GM15510 (cell line): ENCODE results near the gene ARFGEF3.

Experiments used
- POLR2A ChIP-seq: IDR thresholded peaks from 3 replicates; pipeline ENCODE4 v1.6.1; 2011; ENCODE audit warnings: borderline replicate concordance; ENCODE audit not compliant: insufficient read length; ENCODE audit errors: extremely low read depth

ARFGEF3 gene

DNA sequence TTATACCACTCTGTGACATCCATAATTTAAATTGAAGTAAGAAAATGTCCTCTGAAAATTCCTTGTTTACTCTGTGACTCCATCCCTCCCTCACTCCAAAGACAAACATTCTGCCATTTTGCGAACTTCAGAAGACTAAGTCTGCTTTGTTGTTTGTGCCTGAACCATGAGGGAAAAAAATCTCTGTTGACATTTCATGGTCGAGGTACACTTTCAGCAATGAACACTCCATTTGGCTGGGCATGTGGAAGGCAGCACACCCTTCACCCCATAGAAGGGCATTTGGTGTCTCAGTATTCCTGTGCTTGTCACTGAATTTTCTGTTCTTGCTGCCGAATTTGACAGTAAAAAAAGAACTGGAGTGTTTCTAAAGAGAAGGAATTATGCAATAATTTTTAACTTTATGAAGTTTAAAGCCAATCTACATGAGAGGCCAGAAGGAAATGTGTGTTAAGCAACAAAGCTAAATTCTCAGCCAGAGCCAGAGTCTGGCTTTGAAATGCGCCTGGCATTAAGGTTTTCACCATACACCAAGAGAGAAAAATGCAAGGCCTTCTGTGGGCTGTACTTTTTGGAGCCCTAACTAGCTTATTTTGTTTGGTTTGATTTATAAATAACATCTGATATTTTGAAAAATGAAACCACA, 61.3 kb downstream of the ARFGEF3 start:
- no peak for TF ChIP-seq POLR2A

DNA sequence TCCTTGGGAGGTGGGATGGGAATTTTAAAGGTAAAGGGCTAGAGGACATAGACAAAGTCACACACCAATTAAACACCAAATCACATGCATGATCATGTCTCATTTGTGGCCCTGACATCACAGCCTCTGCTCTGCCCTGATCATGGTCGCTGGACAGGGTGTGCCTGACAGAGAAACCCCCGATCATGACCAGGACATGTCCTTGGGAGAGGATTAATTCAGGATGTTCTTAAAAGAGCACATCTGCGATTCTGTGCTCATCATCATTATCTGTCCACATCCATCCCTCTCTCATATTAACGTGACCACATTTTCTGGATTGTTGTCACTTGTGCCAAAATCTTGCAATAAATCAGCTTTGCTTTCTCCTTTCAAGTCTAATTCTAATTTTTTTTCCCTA, 64.2 kb downstream of the ARFGEF3 start:
- TF ChIP-seq POLR2A: no peak

DNA sequence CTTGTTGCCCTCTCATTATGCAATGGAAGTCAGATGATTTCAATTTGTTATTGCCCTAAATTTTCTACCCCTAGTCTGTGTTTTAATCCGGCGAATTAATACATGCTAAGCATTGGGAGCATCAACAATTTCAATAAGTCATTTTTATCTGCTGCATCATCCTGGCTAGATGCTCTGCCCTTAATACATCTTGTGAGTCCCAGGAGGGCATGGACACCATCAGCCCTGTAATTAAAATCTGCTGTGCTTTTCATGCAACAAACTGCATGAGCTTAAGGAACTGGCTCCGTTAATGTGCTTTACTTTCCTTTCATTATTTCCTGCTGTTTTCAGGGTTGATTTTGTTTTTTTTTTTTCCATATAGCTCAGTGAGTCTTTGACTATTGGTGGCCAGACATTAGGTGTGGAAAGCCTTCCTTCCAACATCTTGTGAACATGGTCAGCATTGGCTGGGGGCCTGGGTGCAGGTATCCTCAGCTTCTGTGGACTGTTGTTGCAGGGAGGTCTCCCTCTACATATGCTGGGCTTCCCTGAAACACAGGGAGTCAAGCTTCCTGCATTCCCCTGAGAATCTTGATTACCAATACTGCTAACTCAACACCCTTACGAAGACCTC, 65.1 kb downstream of the ARFGEF3 start:
- no peak for TF ChIP-seq POLR2A

DNA sequence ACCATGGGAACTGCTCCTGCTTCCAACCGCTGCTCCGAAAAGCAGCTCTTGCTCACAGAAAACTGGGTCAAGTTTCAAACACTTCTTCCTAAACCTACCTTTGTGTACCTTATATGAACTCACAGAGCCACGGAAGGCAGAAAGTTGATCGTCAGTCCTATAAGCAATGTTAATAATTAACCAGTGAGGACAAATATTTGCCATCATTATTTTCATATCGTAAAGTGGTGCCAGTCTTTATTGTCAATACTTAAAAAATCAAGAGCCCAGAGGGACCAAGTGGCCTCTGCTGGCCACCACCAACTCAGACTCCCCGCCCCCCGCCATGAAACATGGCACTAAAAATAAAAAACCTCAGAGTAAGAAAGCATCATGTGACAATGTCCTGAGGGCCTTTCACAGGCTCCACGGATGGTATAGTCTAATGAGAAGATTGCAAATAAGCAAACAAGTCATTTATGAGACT, 65.6 kb downstream of the ARFGEF3 start:
- no peak for TF ChIP-seq POLR2A

DNA sequence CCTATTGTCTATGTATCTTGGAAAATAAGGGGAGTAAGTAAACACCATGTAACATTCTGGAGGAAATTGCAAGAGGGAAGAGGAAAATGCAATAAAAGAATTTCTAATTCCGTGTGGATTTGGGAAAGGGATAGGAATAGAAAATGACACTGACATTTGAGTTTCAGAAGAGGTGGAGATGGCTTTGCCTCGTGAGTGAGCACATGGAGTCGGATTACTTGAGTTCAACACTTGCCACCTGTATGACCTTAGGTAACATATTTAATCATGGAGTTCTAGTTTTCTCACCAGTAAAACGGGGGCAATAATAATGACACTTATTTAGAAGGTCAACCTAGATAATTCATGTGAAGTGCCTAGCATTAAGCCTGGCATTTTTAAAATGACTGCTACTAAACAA, 67.3 kb downstream of the ARFGEF3 start:
- TF ChIP-seq POLR2A: no peak

DNA sequence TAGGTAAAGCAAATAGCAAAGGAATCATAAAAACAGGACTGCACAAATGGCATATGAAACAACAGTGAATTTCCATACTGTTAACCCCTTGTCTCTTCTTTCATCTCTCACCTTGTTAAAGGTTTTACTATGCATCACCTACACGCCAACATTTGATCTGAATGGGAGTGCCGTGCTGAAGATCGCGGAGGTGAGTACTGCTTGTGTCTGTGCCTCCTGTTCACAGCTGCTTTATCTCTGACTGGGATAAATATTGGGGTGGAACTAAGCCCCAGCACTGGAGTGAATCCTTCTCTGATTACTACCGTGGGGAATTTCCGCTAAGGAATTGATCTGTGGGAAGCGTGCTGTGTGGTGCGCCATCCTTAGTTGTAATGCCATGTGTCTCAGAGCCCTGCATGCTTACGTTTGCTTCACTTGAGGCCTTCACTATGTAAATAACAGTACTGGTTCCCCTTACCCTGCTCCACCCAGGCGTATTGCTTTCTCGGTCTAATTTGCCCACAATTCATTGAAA, 68.0 kb downstream of the ARFGEF3 start:
- no peak for TF ChIP-seq POLR2A

DNA sequence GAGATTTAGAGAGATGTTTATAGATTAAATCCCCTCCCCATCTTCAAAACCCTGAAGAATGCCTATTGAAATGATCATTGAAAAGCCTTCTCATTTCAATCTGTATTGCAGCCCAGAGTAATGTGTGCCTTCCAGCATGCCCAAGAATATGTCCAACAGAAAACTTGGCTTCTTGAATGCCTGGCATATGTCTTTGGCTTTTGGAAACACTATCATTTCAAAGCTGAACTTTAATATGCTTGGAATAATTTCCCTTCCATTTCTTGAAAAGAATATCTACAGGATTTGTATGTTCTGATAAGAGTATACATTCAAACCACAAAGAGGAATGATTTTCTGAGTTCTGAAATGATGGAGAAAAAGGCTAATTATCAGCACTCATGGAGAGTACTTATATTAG, 68.5 kb downstream of the ARFGEF3 start:
- no peak for TF ChIP-seq POLR2A

DNA sequence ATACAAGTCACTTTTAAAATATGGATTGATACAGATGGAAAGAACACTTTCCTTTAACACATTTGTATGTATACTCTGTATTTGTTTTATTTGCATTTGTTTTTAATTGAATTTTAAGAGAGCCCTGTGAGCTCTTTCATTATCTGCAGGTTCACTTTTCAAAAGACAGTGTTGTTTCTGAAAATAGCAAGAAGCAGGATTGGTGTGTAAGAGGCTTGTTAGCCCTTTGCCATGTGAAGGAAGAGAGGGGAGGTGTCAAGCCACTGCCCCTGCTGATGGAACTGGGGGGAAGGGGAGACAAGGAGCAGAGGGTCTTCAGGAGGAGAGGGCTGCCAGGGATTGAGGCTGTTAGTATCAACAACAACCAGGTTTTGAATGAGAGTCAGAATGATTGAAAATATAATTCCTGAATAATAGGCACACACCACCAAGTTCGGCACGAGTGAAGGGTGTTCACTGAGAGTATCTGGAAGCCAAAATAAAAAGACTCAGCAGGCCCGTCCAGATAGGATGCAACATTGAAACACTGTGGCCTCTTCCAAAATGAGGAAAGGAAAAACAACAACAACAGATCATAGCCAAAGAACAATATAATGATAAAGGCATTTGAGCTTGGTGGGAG, 69.1 kb downstream of the ARFGEF3 start:
- TF ChIP-seq POLR2A: no peak

DNA sequence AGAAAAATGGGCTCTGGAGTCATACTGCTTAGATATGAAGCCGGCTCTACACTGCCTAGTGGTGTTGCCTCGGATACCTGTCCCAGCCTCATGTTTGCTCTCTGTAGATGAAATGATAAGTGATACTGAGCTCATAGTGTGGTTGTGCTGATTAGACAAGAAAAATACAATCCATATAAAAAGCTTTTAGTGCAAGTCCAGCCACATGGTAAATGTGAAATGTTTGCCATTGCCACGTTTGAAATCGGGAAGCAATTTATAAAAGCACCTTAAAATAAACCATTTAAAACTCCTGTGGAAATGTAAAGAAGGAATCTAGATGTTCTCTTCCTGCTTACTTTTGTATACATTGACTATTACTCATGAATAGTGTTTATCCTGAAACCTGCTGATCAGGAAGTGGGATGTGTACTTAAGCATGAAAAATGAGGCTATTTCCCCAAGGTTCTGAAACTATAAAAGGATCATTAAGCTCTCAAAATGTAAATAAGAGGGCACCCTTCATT, 69.7 kb downstream of the ARFGEF3 start:
- TF ChIP-seq POLR2A: no peak

DNA sequence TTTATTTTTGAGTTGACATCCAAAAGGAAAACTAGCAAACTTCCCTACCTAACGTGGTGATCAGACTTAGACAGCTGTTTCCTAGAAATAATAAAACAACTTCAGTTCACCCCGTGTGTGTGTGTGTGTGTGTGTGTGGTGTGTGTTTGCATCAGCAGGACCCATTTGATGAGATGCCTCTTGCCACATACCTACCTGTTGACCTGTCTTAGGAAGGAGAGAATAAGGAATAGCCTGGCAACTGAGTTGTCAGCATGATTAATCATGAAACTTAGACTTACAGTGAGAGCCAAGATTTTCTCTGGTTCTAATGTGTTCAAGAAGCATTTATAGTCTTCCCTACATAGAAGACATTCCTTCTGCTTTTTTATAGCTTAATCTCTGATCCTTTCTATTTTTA, 72.6 kb downstream of the ARFGEF3 start:
- no peak for TF ChIP-seq POLR2A

DNA sequence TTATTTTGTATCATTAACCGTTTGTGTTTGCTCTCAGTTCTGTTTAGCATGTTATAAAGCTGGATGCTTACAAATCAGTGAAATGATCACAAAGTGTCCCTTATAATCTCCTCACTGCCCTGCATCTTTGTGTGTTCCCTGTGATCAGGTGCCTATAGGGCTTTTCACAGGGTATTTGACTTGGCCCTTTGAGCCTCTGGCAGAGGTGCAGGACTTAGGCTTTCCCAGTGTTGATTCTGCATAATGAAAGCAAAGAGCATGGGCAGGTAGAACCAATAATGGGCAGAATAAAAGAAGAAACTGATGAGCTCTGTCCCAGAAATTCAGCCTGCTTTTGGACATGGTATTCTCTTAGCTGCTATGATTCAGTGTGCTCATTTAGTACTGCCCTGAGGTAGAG, 73.5 kb downstream of the ARFGEF3 start:
- no peak for TF ChIP-seq POLR2A

DNA sequence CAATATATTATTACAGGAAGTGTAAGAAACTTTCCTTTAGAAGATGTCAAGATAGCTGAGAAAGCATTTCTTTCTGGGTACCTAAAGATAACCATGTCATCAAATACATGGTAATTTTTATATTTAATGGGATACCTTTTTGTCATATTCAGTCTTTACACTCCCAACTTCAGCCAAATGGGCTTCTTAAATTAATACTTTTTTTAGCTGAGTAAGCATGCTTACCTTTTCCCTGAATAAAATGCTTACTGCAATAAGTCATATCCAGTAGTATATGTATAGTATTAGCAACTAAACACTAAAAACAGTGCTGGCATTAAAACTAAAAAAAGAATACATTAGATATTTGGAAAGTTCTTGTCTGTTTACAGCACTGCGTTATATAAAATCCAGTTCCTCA, 74.0 kb downstream of the ARFGEF3 start:
- no peak for TF ChIP-seq POLR2A

DNA sequence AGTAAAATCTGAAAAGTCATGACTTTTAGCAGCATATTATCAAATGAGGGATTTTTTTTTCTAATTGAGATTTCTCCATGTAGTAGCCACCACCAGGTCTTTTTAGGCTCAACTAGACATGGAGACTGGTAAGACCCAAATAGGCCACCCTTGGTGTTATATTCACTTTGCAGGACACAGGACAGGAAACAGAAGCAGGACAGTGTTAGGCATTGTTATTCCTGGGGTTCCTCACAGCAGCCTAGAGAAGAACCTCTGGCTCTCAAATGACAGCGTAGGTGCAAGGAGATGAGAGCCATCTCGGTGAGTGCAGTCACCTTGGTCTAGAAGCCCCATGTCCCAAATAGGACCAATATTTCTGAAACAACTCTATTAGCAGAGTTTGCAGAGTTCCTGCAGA, 75.7 kb downstream of the ARFGEF3 start:
- TF ChIP-seq POLR2A: no peak

DNA sequence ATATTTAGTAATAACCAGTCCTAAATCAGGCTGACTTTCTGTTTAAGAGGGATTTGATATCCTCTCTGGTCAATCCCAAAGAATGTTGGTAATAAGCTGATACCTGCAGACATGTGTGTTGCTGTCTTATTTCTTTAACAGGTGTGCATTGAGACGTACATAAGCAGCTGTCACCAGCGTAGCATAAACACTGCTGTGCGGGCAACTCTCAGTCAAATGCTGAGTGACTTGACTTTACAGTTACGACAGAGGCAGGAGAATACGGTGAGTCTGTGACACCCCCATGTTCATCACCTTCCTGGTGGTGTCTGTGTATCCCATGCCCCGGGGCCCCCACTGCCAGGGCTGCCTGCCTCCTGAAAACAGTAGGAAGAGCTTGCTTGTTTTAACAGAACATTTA, 76.6 kb downstream of the ARFGEF3 start:
- no peak for TF ChIP-seq POLR2A

DNA sequence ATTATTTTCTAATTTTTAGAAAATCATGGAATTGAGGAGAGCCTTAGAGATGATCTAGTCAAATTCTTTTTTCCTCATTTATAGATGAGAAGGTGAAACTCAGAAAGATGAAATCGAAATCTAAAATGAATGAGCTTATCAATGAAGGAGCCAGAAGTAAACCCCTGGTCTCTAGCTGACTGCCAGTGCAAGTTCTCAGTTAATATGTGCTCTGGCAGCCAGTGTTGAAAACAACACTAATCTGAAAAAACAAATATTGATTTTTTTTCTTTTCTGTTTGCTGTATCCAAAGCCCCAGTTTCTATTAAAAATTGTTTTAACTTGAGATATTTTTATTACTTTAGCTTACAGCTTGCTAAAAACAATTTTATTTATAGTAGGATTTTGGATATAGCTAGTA, 78.0 kb downstream of the ARFGEF3 start:
- TF ChIP-seq POLR2A: no peak
